ENCODE measurements around the gene ENKD1.

- TF ChIP-seq YY1 (IDR thresholded peaks at IDR 0.05; ENCODE audit: low read depth) (no peak), CREB1 (IDR thresholded peaks at IDR 0.05; ENCODE audit: low read depth) (no peak), ZBTB7A (IDR thresholded peaks at IDR 0.05; ENCODE audit: low read depth) (no peak), CEBPB (IDR thresholded peaks at IDR 0.05) (no peak), TEAD4 (IDR thresholded peaks at IDR 0.05) (no peak)
- TF ChIP-seq, protein P1, sequence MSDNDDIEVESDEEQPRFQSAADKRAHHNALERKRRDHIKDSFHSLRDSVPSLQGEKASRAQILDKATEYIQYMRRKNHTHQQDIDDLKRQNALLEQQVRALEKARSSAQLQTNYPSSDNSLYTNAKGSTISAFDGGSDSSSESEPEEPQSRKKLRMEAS (IDR thresholded peaks at IDR 0.05) = no peak
Observed at GRCh38 chr16:67661101-67661761, 5.3 kb downstream of the ENKD1 start.
